Germinal center (tissue), 1 donor: ENCODE results near the gene FAM149A.
A peak's percentile ranks its signal among the peaks of the same experiment; 100 is the strongest.

Experiments used
- DNase-seq: peaks from one replicate; pipeline ENCODE4 v3.0.0; 2012; ENCODE audit warnings: mixed read lengths, low spot score

The FAM149A gene

DNA sequence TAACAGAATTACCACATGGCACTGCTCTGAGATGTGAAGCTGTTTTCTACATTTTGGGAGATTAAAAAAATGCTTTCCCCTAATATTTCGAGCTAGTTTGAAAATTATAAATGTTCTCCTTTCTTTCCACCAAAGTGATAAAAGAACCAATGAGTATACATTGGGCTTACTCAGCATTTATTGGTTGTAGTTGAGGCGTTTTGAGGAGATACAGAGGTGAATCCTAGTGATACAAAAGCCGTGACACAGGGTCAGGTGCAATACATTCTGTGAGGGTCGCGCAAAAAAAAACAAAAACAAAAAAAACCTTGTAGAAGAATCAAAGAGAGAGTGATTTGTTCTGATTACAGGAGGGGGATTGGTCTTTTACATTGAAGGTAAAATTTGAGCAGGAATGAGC is 54.5 kb downstream of the FAM149A start:
- DNase-seq: no peak

DNA sequence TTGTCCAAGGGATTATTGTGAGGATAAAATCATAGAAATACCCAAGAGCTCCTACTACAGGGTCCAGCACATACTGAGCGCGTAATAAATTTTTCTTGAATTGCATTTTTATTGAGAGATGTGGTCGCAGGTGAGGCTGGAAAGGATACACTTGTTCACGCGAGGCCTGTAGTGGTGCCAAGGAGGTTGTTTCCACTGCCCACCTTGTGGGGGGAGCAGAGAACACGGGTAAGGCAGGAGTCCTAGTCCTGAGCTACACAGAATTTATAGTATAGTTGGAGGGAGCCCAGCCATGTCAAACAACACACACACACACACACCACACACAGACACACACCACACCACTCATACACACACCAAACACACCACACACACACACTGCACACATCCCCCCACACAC is 55.1 kb downstream of the FAM149A start:
- DNase-seq: no peak

DNA sequence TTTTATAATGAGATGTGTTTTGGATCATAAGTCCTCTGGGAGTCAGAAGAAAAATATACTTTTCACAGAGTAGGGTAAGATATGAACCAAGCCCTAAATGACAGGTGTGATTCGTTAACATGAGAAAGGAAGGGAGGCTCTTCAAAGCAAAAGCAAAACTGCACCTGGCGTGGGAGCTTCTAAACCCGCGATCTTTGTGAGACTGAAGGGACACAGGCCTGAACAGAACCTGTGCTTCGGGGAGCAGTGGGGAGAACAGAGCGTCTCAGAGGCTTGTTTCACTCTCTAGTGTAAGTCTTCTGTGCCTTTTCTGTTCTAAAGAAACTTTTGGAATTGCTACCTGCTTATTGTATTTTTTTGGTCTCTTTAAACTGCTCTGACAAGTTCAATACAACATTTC is 56.6 kb downstream of the FAM149A start:
- no peak for DNase-seq

DNA sequence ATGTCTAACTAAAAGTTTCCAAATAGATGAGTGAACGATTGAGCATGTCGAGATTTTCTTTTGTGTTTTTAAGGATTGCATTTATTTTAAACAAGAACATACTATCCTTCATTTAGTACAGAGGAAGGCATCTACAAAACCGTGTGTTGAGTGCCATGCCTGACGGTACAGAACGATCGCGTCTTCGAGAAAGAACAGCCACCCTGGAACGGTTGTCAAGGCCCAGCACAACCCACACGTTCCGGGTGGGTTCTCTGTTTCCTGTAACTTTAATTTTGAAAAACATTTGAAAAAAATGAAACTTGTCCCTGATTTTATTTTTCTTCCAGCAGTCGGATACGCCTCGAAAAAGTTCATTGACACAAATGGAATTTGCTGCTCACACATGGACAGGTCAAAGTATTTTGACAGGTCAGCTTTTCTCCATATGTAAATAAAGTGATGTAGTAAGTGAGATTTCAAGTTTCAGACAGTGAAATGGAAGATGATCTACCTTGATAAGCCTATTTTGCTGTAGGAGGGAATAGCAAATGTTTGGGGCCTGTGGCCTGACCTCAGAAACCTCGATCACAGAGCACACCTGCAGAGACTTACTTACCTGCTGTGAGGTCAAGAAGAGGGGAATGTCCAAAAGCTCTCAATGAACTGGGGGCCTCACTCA is 62.5 kb downstream of the FAM149A start:
- no peak for DNase-seq

DNA sequence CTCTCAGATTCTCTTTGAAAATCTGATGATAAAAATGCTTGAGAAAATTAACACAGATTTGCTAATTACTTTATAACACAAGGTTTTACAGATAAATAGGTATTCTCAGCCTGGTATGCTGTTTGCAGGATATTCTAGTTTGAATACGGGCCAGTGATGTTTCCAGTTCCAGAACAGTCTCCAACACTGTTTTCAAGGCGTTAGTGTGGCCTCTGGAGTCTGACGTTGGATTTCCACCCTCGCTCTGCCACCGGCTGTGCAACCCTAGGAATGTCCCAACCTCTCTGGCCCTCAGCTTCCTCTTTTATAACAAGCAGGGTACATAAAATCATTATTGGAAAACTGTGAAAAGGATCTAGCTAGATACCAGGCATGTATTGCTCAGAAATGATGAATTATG is 63.1 kb downstream of the FAM149A start:
- no peak for DNase-seq

DNA sequence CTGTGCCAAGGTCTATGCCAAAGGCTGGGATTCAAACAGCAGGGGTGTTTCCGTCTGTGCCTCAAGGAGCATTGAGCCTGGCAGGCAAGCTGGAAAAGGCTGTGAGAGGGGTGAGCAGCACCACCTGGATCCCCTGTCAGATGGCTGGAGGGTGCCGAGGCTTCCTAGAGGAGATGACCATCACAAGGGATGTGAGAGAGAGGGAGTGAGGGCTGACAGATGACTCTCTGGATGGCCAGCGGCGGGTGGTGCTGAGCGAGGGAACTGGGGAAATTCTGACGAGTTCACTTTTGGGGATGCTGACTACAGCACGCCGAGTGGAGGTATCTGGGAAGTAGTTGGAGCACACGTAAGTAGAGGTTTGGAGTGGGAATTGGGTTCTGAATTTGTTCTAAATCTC is 64.2 kb downstream of the FAM149A start:
- no peak for DNase-seq

DNA sequence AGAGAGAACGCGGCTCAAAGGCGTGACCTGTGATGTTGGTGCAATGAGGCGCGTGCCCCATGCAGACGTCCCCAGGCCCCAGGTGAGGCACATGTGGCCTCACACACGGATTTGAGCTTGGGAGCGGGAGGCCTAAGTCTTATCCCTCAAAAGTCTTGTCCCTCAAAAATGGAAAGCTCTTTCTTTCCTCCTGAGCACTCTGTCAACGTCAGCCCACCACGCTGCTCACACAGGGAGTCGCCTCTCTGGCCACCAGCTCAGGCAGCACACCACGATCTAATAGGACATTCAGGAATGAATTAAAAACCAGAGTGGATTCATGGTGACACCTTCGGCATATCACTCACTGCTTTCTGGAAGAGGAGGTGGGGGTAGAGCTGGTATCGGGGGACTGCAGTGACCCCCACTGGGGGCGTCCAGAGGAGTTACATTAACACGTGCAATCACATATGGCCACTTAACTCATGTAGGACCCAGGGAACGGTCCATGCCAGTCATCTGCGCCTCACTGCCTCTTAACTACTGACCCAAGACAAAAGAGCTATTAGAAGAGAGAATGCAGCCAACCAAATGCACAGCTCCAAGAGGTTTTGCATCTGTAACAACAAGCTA is 64.9 kb downstream of the FAM149A start:
- DNase-seq: no peak

DNA sequence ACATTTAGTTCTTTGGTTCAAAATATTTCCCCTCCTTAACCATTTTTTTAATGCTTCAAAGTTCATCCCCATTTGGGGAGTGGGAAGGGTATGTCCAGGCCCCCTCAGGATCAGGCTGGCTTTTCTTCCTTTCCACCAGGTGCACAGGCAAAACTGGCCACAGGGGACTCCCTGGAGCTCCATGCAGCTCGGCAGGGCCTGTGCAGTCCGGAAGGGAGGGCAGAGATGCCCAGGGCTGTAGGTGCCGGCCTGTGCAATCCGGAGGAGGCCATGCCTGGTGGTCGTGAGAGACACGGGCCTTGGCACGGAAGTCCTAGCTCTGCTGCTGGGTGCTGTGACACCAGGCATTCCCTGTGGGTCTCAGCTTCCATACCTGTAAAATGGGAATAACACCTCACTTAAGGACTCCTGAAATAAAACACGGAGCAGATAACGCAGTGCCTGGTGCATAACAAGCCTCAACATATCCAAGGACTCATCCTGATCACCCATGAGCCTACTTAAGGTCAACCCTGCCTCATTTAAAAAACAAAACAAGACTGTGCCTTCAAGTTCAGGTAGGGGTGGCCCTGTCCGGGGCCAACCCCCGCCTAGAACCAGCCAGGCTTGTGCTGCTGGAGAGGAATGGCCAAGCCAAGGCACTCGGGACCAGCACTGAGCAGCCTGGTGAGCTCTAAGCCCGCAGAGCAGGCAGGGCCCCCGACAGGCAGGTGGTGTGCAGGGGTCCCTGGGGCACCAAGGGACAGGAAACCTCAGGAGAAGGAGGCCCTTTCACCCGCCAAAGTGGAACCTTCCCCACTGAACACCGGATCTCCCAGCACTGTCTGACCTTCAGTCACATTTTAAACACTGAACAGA is 65.7 kb downstream of the FAM149A start:
- DNase-seq: no peak

DNA sequence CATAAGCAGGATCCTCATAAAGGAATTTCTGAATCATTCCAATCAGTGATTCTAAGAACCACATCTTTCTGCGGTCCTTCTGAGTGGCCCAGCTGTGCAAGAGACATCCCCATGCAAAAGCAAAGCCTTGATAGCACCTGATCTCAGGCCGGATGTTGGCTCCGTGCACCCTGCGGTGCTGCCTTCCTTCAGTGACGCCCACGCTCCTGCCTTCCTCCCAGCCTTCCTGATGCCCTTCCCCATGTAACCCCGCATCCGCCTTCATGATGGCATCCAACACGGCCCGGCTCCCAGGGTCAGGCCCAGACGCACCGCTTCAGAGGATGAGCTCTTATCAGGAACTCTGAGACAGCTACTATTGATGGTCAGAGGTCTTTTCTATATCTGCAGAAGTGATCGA is 66.5 kb downstream of the FAM149A start:
- no peak for DNase-seq

DNA sequence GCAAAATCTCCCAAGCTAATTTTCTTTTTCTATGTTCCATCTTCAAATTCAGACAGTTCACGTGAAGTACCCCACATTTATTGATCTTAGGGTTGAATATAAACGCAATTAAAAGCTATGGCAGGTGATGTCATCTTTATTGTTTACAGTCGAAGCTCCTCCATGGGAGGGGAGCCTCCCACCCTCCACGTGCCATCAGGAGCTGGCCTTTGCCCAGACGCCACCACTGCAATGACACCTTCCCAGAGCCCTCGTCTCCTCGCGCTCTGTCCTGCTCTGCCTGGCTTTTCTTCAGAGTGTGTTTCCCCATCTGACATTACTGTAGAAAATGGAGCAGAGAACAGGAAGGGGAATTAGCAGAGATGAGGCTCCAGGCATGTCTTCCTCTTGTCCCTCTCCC is 68.0 kb downstream of the FAM149A start:
- DNase-seq: no peak

DNA sequence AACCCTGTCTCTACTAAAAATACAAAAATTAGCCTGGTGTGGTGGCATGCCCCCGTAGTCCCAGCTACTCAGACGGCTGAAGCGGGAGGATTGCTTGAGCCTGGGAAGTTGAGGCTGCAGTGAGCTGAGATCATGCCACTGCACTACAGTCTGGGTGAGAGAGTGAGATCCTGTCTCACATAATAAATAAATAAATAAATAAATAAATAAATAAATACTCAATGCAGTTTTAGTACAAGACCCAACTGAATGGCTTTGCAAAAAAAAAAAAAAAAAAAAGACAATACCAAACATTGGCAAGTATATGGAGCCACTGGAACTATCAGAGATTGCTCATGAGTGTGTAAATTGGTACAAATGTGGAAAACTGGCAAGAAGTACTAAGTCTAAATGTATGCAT is 83.6 kb downstream of the FAM149A start:
- no peak for DNase-seq

DNA sequence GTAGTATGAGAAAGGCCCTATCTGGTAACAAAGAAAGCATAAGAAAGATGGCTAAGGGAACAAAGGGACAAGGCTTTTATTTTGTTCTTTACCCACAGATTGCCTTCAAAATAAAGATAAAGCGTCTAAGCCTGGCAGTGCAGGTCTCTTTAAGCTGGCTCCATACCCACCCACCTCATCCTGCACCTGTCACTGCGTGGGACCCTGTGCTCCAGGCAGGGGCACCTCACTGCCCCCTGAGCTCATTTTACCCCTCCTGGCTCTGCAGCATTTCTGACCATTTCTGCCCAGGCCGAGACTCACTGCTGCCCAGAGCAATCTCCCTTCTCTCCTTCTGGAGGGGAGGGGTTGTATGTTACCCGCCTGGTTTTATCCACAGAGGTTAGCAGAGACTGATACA is 85.2 kb downstream of the FAM149A start:
- DNase-seq: no peak

DNA sequence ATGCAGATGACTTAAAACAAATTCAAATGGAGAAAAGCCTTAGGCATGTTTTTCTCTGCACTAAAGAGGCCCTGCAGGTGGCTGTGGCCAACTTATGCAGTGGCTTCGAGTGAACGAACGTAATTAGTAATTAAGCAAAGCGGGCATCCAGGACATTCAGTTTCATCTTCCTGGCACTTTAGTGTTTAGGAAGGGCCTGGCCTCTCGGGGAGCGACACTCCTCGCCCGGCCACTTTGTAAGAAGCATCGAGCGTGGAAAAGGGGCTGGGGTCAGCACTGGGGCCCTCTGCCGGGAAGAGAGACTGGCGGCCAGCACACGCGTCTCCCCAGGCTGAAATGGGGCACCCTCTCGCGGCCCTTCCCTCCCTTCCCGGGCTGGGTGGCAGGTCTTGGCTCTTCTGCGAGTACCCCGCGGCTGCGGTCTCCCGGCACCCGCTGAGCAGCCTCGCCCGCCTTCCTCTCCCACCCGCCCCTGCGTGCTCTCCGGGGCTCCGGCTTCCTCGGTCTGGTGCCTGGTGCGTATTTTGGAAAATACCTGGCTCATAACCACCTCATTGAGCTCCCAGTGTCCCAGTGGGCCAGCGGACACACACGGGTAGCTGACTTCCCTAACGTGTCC is 86.2 kb downstream of the FAM149A start:
- DNase-seq: peak; percentile 69

DNA sequence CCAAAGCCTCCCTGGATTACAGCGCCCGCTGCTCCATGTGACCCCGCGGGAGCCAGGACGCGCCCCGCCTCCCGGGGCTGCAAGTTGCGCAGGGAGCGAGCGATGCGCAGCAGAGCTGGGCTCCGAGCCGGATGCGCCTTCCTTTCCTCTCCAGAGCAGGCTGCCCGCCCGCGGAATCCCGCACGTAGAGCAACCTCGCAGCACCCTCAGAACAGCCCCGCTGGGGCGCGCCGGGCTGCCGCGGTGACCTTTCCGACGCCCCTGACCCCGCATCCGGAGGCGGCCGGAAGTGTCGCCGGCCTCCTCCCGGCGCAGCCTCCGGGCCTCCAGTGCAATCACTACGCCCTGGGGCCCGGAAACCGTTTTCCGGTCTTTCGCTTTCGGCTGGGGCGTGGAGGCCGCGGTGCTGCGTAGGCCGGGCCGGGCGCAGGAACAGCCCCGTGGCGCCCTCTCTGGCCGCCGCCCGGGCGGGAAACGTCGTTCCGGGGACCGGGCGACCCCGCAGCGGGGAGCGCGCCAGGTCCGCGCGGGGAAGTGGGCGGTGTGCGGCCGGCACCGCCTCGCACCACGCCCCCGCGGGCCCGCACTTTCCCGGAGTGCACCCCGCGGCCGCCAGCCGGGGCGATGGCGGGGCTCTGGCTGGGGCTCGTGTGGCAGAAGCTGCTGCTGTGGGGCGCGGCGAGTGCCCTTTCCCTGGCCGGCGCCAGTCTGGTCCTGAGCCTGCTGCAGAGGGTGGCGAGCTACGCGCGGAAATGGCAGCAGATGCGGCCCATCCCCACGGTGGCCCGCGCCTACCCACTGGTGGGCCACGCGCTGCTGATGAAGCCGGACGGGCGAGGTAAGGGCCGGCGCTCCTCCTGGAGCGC is 86.9 kb downstream of the FAM149A start, which contains the start of gene CYP4V2:
TSS of gene CYP4V2 (plus strand) at position 368 of the 866 bp plus-strand sequence. CDS start at position 625, 257 bp downstream.
- DNase-seq: peak; percentile 89

DNA sequence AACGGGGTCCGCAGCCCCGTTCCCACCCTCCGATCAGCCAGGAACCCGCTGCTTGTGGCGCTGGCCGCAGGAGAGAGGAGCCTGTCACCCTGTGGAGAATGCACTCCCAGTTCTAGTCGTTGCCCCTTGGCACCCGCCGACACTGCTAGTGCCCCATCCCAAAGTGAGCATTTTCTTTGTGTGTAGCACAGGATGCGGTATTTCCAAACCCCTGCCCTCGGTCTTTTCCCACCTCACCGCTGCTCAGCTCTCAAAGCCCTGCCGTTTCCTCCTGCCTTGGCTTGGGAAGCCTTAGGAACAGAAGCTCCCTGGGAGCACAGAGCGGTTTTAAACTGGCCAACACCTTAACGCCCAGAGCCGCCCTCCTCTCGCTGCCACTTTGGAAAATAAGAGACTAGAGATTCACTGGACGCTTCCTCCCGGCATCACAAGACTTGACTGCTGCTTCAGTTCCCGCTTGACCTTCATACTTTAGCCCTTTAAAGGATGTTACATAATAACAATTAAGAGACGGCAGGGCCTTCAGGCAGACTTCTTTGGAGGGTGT is 87.6 kb downstream of the FAM149A start:
- DNase-seq: peak; percentile 34

DNA sequence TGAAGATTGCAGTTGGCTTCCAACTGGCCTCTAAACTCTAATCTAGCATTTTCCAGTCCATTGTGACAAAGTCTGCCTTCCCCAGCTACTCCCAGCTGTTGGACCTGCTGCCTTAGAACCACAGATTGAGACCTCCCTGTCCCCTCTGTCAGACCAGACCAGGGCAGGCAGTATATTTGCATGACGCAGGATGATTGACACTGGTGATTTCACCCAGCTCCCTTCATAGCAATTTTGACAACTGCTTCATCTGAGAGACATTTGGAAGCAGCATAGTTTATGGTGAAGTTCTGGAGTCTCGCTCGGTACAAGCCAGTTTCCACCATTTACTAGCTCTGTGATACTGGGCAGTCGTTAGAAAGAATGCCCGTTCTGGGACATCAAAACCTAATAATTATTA is 89.3 kb downstream of the FAM149A start:
- no peak for DNase-seq

DNA sequence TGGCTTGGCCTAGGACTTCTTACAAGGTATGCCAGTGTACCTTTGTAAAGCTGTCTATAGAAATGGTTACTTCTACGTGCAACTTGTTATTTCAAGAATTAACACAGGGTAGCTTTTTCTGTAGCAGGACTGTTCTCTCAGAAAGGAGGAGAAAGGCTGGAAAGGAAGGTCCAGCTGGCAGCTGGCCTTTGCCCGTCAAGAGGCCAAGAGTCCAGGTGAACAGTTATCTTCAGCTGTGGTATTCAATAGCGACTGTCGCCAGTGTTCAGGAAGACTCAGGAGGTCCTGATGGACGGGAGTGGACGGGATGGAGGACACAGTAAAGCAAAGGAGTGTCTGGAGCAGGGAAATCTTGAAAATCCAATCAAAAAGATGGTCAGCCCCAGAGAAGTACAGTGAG is 91.6 kb downstream of the FAM149A start:
- DNase-seq: no peak

DNA sequence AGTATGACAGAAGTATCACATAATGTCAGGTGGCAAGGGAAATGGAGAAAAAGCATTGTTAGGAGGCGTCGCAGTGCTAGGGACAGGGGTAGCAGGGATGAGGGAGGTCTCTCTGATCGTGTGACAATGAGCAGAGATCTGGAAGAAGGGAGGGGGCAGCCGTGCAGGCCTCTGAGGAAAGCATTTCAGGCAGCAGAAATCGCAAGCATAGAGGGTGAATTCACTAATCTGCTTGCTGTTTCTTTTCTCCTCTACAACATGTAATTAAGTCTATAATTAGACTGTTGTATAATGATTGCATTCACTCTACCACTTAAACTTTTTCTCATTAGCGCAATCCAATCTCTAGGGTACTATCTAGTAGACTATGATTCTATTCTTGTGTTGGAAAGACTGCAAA is 96.0 kb downstream of the FAM149A start:
- DNase-seq: no peak

DNA sequence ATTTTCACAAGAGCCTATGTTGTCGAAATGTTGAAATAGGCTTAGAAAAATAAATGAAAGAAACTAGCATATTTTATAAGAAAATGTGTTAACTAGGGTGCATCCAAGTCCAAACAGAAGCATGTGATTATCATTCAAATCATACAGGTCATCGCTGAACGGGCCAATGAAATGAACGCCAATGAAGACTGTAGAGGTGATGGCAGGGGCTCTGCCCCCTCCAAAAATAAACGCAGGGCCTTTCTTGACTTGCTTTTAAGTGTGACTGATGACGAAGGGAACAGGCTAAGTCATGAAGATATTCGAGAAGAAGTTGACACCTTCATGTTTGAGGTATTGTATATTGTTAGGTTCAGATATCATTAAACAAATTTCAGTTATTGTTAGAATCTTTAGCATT is 96.5 kb downstream of the FAM149A start:
- DNase-seq: no peak

DNA sequence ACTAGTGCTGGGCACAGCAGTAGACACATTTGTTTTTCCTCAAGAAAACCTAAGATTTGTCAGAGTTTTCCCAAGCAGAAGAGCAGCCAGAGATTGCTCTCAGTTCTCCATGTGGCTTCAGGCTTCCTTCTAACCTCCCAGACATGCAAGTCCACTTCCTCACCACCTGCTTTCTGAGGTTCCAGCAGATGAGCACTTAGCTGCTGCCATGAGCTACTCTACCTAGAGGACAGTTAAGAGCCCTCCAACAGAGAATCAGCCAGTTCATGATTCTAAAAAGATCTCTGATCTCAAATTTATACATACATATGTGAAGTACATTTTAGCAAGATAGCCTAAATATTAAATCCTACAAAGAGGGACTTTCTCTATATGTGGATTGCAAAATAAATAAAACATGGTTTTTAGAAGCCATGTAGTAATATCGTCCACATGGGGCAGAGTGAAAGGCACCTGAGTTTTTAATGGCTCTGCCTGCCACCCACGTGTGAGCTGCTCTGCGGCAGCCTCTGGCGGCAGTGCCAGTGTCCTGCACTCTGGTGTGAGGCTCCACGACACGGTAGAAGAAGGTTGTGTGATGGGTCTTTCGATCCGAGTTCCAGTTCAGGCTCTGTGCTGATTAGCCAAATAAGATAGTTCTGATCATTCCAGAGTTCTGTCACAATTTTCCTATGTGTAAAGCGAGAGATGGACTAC is 97.2 kb downstream of the FAM149A start:
- DNase-seq: peak; percentile 73
